Measurements from ENCODE around the gene CDC25A.

- TF ChIP-seq EZH2 (IDR thresholded peaks at IDR 0.05), result no peak
- no peak for TF ChIP-seq CTCF (IDR thresholded peaks at IDR 0.05)
- no peak for TF ChIP-seq EZH2phosphoT487 (IDR thresholded peaks at IDR 0.05)
These were observed 14.4 kb upstream of the CDC25A start for GRCh38 chr3:48202632-48203031.

Data from neural progenitor cell (in vitro differentiated cells).